ENCODE data around the gene RPL39L.

DNA sequence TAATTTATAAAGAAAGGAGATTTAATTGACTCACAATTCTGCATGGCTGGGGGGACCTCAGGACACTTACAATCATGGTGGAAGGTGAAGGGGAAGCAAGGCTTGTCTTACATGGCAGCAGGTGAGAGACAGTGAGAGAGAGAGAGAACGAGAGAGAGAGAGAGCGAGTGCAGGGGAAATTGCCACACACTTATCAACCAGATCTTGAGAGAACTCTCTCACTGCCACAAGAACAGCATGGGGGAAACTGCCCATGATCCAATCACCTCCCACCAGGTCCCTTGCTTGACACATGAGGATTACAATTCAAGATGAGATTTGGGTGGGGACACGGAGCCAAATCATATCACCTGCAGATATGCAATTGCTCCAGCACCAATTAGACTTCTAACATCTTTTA lies 7.1 kb upstream of the RPL39L start:
- TF ChIP-seq EZH2 (IDR thresholded peaks at IDR 0.05) (no peak), POLR2AphosphoS5 (IDR thresholded peaks at IDR 0.05; ENCODE audit: borderline replicate concordance, low read depth, low read length) (no peak), FOXP2 (optimal IDR thresholded peaks at IDR 0.05; ENCODE audit: control extremely low read depth, extremely low read length, insufficient read depth) (no peak)
